SJSA1 (cell line): ENCODE results near the gene CT55. TPM values are rescaled to one million over a fixed set of nuclear protein-coding genes. Genes with fewer than 3 reads are reported as not detected.
A peak's percentile ranks its signal among the peaks of the same experiment; 100 is the strongest.
"Not testable (repeated sequence)": the region's sequence is repeated elsewhere in the genome, so short reads cannot be mapped to it uniquely, and the experiment has no call there.

Source experiments
- DNase-seq, 2 experiments: peaks; one replicate each; pipeline ENCODE4 v3.0.0-alpha.2; 2015 to 2020; ENCODE audit warnings: low spot score in 2 of 2, low read depth in 1 of 2
- H3K27ac ChIP-seq: fragments of 250-450 bp; sonication (Bioruptor Pico); 2 replicates; pipeline ENCODE4 v1.5.1; 2020; ENCODE audit warnings: mild to moderate bottlenecking, moderate library complexity
- H3K27me3 ChIP-seq: fragments of 250-450 bp; sonication (Bioruptor Pico); replicated peaks from 2 replicates; pipeline ENCODE4 v1.5.1; 2020; ENCODE audit warnings: mild to moderate bottlenecking, moderate library complexity
- H3K36me3 ChIP-seq: fragments of 250-450 bp; sonication (Bioruptor Pico); 2 replicates; pipeline ENCODE4 v1.5.1; 2020; ENCODE audit warnings: mild to moderate bottlenecking
- H3K4me1 ChIP-seq: fragments of 250-450 bp; sonication (Bioruptor Pico); replicated peaks from 2 replicates; pipeline ENCODE4 v1.6.1; 2021; ENCODE audit warnings: mild to moderate bottlenecking
- H3K4me3 ChIP-seq: fragments of 250-450 bp; sonication (Bioruptor Pico); 2 replicates; pipeline ENCODE4 v1.5.1; 2020; ENCODE audit warnings: mild to moderate bottlenecking
- H3K9me3 ChIP-seq: fragments of 250-450 bp; sonication (Bioruptor Pico); replicated peaks from 2 replicates; pipeline ENCODE4 v1.5.1; 2020; ENCODE audit warnings: mild to moderate bottlenecking
- total RNA-seq: library from RNA; depleted of rRNA; stranded (reverse); fragments of >200 nt; shearing (Covaris generic); gene quantifications from 2 replicates; pipeline ENCODE4 v1.2.3, GENCODE V29; 2014; rRNA removed

Gene CT55
- total RNA-seq: not detected in 2 replicates

DNA sequence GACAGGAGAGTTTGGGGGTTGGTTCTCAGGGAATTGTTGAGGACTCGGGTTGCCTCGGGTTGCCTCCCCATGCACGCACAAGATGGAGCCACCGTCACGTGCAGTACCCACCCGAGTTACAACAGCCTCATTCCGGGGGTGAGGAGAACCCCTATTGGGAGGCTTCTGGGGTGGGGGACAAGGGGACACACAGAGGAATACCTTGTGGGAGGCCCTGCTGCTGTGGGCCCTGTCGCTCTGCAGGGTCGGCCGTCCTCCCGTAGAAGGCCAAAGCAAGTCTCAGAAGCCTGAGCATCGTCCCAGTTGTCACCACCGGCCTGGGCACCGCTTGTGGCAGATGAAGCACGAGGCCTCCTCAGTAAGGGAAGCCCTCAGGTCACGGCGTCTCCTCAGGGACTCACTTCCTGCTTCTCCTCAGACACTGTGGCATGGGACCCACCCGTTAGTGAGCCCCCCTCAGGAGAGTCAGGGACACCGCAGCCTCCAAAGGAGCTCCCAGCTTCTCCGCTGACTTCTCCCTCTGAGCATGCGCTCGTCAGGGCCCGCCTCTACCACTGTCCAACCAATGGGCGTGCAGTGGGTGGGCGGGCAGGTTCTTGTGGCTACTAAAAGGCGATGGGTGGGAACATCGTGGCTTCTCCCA is at the start of gene CT55:
CT55 (minus strand) TSS at position 522 of the 643 bp plus-strand sequence; CDS start at position 295, 227 bp downstream.
- no peak within 1 kb of the TSS for H3K4me3 ChIP-seq
- no peaks in the 10 kb centered on the region for H3K9me3 ChIP-seq
- no peak within 1 kb of the TSS for H3K27ac ChIP-seq
- H3K4me1 ChIP-seq: no peaks in the 10 kb centered on the region
- no peak for DNase-seq
- no peaks in the 10 kb centered on the region for H3K27me3 ChIP-seq
- H3K36me3 ChIP-seq: no peaks in the 10 kb centered on the region

- Histone ChIP-seq H3K4me3 (no peak overlapping the region), H3K27me3 (no peaks in the 10 kb centered on the region), H3K27ac (no peak overlapping the region), H3K9me3 (no peaks in the 10 kb centered on the region), H3K36me3 (no peaks in the 10 kb centered on the region), H3K4me1 (no peaks in the 10 kb centered on the region)
- DNase-seq: no peak
Measured at GRCh38 chrX:135213200-135213844, 42.1 kb upstream of the CT55 start.

- H3K4me1 ChIP-seq, H3K27me3 ChIP-seq, H3K9me3 ChIP-seq, H3K36me3 ChIP-seq, H3K27ac ChIP-seq, H3K4me3 ChIP-seq: not testable (repeated sequence)
- peak in 1 of 2 experiments; percentile 41 for DNase-seq
Measured at GRCh38 chrX:135206427-135206826, 35.2 kb upstream of the CT55 start.

DNA sequence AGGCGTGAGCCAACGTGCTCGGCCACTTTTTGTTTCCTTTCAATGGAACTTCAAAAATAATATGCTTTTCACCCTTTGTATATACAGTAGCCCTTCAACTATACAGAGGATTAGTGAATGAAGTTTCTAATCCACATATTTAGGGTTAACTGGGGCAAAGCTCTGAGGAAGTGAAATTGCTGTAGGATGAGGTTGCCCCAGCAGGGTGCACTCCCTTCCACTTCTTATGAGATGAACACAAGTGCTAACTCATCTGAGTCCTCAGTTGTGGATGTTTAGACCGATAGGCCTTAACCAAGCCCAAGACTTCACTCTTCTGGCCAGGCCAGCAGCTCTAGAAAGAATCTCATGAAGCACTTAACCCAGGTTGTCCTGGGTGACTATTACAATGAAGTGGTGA is 29.1 kb upstream of the CT55 start:
- Histone ChIP-seq H3K9me3 (no peaks in the 10 kb centered on the region), H3K36me3 (no peaks in the 10 kb centered on the region), H3K27me3 (no peaks in the 10 kb centered on the region), H3K4me3 (no peak overlapping the region), H3K27ac (no peak overlapping the region), H3K4me1 (no peaks in the 10 kb centered on the region)
- DNase-seq: no peak

DNA sequence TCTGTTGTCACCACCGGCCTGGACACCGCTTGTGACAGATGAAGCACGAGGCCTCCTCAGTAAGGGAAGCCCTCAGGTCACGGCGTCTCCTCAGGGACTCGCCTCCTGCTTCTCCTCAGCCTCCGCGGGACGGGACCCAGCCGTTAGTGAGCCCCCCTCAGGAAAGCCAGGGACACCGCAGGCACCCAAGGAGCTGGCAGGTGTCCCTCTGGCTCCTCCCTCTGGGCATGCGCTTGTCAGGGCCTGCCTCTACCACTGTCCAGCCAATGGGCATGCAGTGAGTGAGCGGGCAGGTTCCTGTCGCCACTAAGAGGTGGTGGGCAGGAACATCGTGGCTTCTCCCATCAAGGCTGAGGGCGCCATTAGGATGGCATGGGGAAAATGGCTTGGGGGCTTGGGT is 23.5 kb upstream of the CT55 start:
- DNase-seq: no peak
- Histone ChIP-seq H3K4me3 (no peak overlapping the region), H3K36me3 (no peaks in the 10 kb centered on the region), H3K4me1 (no peaks in the 10 kb centered on the region), H3K9me3 (no peaks in the 10 kb centered on the region), H3K27ac (no peak overlapping the region), H3K27me3 (no peaks in the 10 kb centered on the region)

DNA sequence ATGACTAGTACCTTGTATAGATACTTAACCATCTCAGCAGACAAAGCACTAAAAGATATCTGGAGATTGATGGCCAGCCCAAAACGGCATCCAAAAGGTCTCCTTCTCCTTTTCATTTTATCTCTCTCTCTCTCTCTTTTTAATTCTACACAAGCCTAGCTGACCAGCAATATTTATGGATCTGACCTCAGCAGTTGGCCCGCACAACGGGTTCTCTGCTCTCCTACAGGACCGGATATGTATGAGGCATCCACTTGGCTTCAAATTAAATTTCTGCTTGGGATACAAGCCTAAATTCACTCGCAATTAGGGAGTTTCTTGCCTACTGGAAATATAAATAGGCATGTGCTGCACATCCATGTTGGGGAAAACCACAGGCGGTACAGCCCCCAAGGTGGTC is 22.5 kb upstream of the CT55 start:
- Histone ChIP-seq H3K36me3 (no peaks in the 10 kb centered on the region), H3K9me3 (no peaks in the 10 kb centered on the region), H3K27me3 (no peaks in the 10 kb centered on the region), H3K4me3 (no peak overlapping the region), H3K4me1 (no peaks in the 10 kb centered on the region), H3K27ac (no peak overlapping the region)
- DNase-seq: no peak

DNA sequence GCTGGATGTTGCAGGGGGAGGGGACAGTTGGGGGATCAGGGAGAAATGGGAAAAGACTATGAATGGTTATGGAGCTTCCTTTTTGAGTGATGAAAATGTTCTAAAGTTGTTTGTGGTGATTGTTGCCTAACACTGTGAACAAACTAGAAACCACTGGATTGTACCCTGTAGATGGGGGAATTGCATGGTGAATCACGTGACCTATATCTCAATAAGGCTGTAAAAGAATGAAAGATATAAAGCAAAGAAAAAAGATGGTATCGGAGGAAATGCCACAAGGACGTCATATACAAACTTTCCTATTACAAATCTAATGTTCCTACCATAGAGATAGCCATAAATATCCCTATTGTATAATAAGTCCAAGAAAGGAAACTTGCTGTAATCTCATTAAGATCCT is 20.6 kb upstream of the CT55 start:
- H3K4me1 ChIP-seq: no peaks in the 10 kb centered on the region
- no peaks in the 10 kb centered on the region for H3K27me3 ChIP-seq
- H3K9me3 ChIP-seq: no peaks in the 10 kb centered on the region
- no peak for DNase-seq
- no peak overlapping the region for H3K4me3 ChIP-seq
- no peak overlapping the region for H3K27ac ChIP-seq
- no peaks in the 10 kb centered on the region for H3K36me3 ChIP-seq

- Histone ChIP-seq H3K9me3 (no peaks in the 10 kb centered on the region), H3K27ac (no peak overlapping the region), H3K4me3 (no peak overlapping the region), H3K4me1 (no peaks in the 10 kb centered on the region), H3K27me3 (no peaks in the 10 kb centered on the region; the same call in 1 of the 2 replicates), H3K36me3 (no peaks in the 10 kb centered on the region)
- peak in 1 of 2 experiments; percentile 3 for DNase-seq
Measured at GRCh38 chrX:135185795-135186443, 14.7 kb upstream of the CT55 start.

DNA sequence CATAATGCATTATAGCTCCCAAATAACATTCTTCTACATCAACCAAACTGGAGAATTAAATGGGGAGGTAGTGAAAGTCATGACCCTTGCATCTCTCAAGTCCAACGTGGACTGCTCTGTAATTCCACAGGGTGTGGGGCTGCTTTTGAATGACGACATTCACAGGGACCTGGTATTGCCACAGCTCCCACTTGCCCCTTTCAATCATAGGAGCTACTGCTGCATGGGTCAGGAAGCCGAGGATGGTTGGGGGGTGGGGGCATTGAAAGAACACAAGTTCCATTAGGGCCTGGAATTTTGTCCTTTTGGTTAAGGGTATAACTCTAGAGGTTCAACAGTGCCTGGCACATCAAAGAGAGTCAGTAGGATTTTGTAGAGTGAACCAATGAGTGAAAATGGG is 7.4 kb upstream of the CT55 start:
- no peaks in the 10 kb centered on the region; the same call in 1 of the 2 replicates for H3K27me3 ChIP-seq
- H3K36me3 ChIP-seq: no peaks in the 10 kb centered on the region
- no peak overlapping the region for H3K27ac ChIP-seq
- no peaks in the 10 kb centered on the region for H3K9me3 ChIP-seq
- no peak for DNase-seq
- no peaks in the 10 kb centered on the region for H3K4me1 ChIP-seq
- H3K4me3 ChIP-seq: no peak overlapping the region

GRCh38 chrX:135170468-135170867 is 730 bp downstream of the CT55 start:
- Histone ChIP-seq H3K36me3 (no peaks in the 10 kb centered on the region), H3K4me1 (no peaks in the 10 kb centered on the region), H3K4me3 (no peak overlapping the region), H3K27ac (no peak overlapping the region), H3K9me3 (no peaks in the 10 kb centered on the region), H3K27me3 (no peaks in the 10 kb centered on the region)
- DNase-seq: no peak

DNA sequence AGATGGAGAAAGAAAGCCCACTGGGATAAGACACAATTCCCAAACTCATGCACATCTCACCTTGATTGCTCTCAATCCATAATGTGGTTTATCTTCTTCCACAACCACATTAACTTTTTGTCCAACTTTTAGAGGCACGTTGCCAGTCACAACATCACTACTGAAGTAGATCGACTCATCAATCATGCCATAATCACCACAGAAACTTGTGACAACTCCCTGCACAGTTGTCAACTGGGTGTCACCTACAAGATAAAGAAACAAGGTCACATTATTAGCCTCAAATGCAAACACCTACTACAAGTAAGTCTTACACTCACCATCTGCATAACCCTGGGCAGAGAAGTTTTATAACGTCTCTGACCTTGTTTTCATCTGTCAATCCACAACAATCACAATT is 1.7 kb downstream of the CT55 start:
- H3K36me3 ChIP-seq, H3K27ac ChIP-seq, H3K4me1 ChIP-seq, DNase-seq, H3K9me3 ChIP-seq, H3K27me3 ChIP-seq, H3K4me3 ChIP-seq: not testable (repeated sequence)

GRCh38 chrX:135168486-135168885 is 2.7 kb downstream of the CT55 start:
- H3K4me1 ChIP-seq: no peaks in the 10 kb centered on the region
- DNase-seq: no peak
- H3K27me3 ChIP-seq: no peaks in the 10 kb centered on the region
- H3K9me3 ChIP-seq: no peaks in the 10 kb centered on the region
- H3K27ac ChIP-seq: no peak overlapping the region
- H3K4me3 ChIP-seq: no peak overlapping the region
- H3K36me3 ChIP-seq: no peaks in the 10 kb centered on the region

DNA sequence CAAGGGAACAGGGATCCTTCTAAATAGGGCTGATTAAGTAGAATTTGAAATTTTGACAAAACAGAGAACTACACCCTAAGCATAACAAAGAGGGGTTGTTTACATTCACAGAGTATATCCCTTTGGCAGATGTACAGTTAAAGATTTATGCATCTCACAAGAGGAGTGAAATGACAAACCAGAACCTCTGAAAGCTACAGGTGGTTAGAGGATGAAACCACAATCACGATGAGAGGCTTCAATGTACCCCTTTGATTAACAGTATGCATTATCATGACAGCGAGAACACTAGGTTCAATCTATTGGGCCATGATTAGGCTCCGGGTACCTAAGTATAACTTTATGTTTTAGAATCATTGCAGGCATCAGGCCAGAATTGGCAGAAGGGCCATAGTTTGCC is 16.5 kb downstream of the CT55 start:
- not testable (repeated sequence) for H3K27ac ChIP-seq, H3K4me3 ChIP-seq, H3K27me3 ChIP-seq, H3K4me1 ChIP-seq, H3K36me3 ChIP-seq, H3K9me3 ChIP-seq, DNase-seq

DNA sequence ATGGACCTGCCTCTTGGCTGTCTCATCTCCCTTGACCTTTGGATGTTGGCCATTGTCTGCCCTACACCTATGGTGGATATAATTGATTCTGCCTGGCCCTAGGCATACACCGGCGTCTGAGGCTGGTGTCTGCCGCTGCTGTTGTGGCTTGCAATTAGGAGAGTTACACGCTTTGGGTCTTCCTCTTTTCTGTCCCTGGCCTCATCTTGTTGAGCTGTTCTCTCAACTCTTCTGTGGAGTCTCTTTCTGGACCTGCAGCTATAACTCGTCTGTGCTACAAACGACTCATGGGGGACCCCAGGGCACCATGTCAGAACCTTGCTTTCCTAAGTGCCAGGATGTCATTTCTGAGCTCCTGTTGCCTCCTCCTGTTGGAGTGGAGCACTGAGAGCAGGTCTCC is 45.1 kb downstream of the CT55 start:
- not testable (repeated sequence) for H3K27ac ChIP-seq, H3K27me3 ChIP-seq, DNase-seq, H3K9me3 ChIP-seq, H3K4me3 ChIP-seq, H3K4me1 ChIP-seq, H3K36me3 ChIP-seq
